ENCODE measurements around the gene EHBP1L1.

- TF ChIP-seq CSDC2 (CRISPR knock-in tag; IDR thresholded peaks at IDR 0.05) = no peak
- no peak for TF ChIP-seq PATZ1 (CRISPR knock-in tag; IDR thresholded peaks at IDR 0.05; ENCODE audit: borderline replicate concordance)
- no peak for TF ChIP-seq ESRRG (CRISPR knock-in tag; IDR thresholded peaks at IDR 0.05)
Measured at GRCh38 chr11:65630215-65630614, 54.4 kb downstream of the EHBP1L1 start.
